Measurements from ENCODE around the gene KLHL25. TPM values are rescaled to one million over a fixed set of nuclear protein-coding genes. Genes with fewer than 3 reads are reported as not detected.
A peak's percentile ranks its signal among the peaks of the same experiment; 100 is the strongest.

The KLHL25 gene
- total and polyA plus RNA-seq, 2 of the 13 experiments (the other 11 are each of a cell fraction or from before 2014, with no cell fraction given) = 3.7 to 8.2 TPM

GRCh38 chr15:85840079-85840801, 45.5 kb upstream of the KLHL25 start (continued):
- TF ChIP-seq PHF5A (CRISPR knock-in tag; IDR thresholded peaks at IDR 0.05; ENCODE audit: low read depth, unreplicated experiment) = no peak
- peak; percentile 13; the same call in 1 of the 2 replicates for TF ChIP-seq ZNF460 (CRISPR knock-in tag; IDR thresholded peaks at IDR 0.05; ENCODE audit: borderline replicate concordance)
- TF ChIP-seq GLI4 (CRISPR knock-in tag; IDR thresholded peaks at IDR 0.05; ENCODE audit: borderline replicate concordance) = no peak
- no peak for TF ChIP-seq FOXA1 (IDR thresholded peaks at IDR 0.05)
- peak; percentile 42; the same call in 1 of the 2 replicates for TF ChIP-seq FOXA1 (CRISPR knock-in tag; IDR thresholded peaks at IDR 0.05)
- TF ChIP-seq SKI (IDR thresholded peaks at IDR 0.05; ENCODE audit: partially characterized antibody) = peak; percentile 84
- no peak for TF ChIP-seq GRHL1 (CRISPR knock-in tag; conservative IDR thresholded peaks at IDR 0.05)
- no peak for TF ChIP-seq IRX3 (CRISPR knock-in tag; IDR thresholded peaks at IDR 0.05; ENCODE audit: borderline replicate concordance, low read depth)
- TF ChIP-seq ZNF800 (CRISPR knock-in tag; IDR thresholded peaks at IDR 0.05) = peak; percentile 94
- TF ChIP-seq YEATS2 (CRISPR knock-in tag; IDR thresholded peaks at IDR 0.05; ENCODE audit: borderline replicate concordance) = no peak; the same call in 1 of the 2 replicates
- TF ChIP-seq ZNF329 (CRISPR knock-in tag; IDR thresholded peaks at IDR 0.05; ENCODE audit: low read depth) = 0 out of 2 replicates have a peak, but pooled peaks have one; percentile 43
- TF ChIP-seq TBX2 (CRISPR knock-in tag; IDR thresholded peaks at IDR 0.05; ENCODE audit: borderline replicate concordance) = peak; percentile 90
- no peak for TF ChIP-seq ZBTB3 (CRISPR knock-in tag; IDR thresholded peaks at IDR 0.05; ENCODE audit: borderline replicate concordance, low read depth)
- no peak for TF ChIP-seq NR2F2 (IDR thresholded peaks at IDR 0.05; ENCODE audit: borderline replicate concordance, low read depth)
- TF ChIP-seq MIER2 (CRISPR knock-in tag; IDR thresholded peaks at IDR 0.05) = 0 out of 2 replicates have a peak, but pooled peaks have one; percentile 59
- peak; percentile 75; the same call in 1 of the 2 replicates for TF ChIP-seq ZNF761 (CRISPR knock-in tag; conservative IDR thresholded peaks at IDR 0.05)
- peak; percentile 96 for TF ChIP-seq HNF4G (IDR thresholded peaks at IDR 0.05; ENCODE audit: borderline replicate concordance, low read depth, low read length)
- peak; percentile 98 for TF ChIP-seq HNF4G (CRISPR knock-in tag; IDR thresholded peaks at IDR 0.05; ENCODE audit: borderline replicate concordance, low read depth)
- TF ChIP-seq HDAC1 (CRISPR knock-in tag; IDR thresholded peaks at IDR 0.05) = peak; percentile 85
- TF ChIP-seq SAFB2 (CRISPR knock-in tag; IDR thresholded peaks at IDR 0.05; ENCODE audit: borderline replicate concordance, low read depth) = no peak
- peak; percentile 71 for TF ChIP-seq RXRB (CRISPR knock-in tag; IDR thresholded peaks at IDR 0.05; ENCODE audit: borderline replicate concordance)
- peak; percentile 75; the same call in 1 of the 2 replicates for TF ChIP-seq ZBED4 (CRISPR knock-in tag; IDR thresholded peaks at IDR 0.05; ENCODE audit: borderline replicate concordance)
- peak; percentile 80; the same call in 1 of the 2 replicates for TF ChIP-seq ZNF12 (CRISPR knock-in tag; IDR thresholded peaks at IDR 0.05)

Data from HepG2 (cell line).